GM23338 (cell line): ENCODE data around the gene SELENOT. TPM values are rescaled to one million over a fixed set of nuclear protein-coding genes. Genes with fewer than 3 reads are reported as not detected.

Experiments
- ATAC-seq: fragments of 200-7000 bp; cut with Tn5 transposase; 3 replicates; pipeline ENCODE4 v1.9.1; 2020
- DNase-seq: peaks from one replicate; pipeline ENCODE4 v3.0.0-alpha.2; 2015; ENCODE audit warnings: low spot score
- H2AFZ ChIP-seq: fragments of 200-600 bp; sonication (generic); 2 replicates; pipeline ENCODE4 v1.8.0; 2016; ENCODE audit warnings: antibody characterized with exemption, mild to moderate bottlenecking, moderate library complexity
- H3F3A ChIP-seq: fragments of 200-600 bp; sonication (generic); replicated peaks from 2 replicates; pipeline ENCODE4 v1.8.0; 2017; ENCODE audit warnings: antibody characterized with exemption, mixed run types, low read depth
- H3K27ac ChIP-seq: fragments of 200-600 bp; sonication (generic); 2 replicates; pipeline ENCODE4 v1.6.1; 2016; ENCODE audit warnings: low read depth
- H3K27me3 ChIP-seq: fragments of 200-600 bp; sonication (generic); 2 replicates; pipeline ENCODE4 v1.8.0; 2016; ENCODE audit warnings: mild to moderate bottlenecking, mixed run types, moderate library complexity; ENCODE audit not compliant: insufficient read depth
- H3K36me3 ChIP-seq: fragments of 200-600 bp; sonication (generic); 2 replicates; pipeline ENCODE4 v1.8.0; 2016; ENCODE audit warnings: mild to moderate bottlenecking; ENCODE audit not compliant: insufficient read depth
- H3K4me1 ChIP-seq: fragments of 200-600 bp; sonication (generic); 2 replicates; pipeline ENCODE4 v1.8.0; 2016; ENCODE audit warnings: mild to moderate bottlenecking, moderate library complexity; ENCODE audit not compliant: insufficient read depth
- H3K4me2 ChIP-seq: fragments of 200-600 bp; sonication (generic); 2 replicates; pipeline ENCODE4 v1.7.1; 2017; ENCODE audit warnings: mixed run types
- H3K4me3 ChIP-seq: fragments of 200-600 bp; sonication (generic); 2 replicates; pipeline ENCODE4 v1.6.1; 2016; ENCODE audit warnings: mixed run types
- H3K79me2 ChIP-seq: fragments of 200-600 bp; sonication (generic); replicated peaks from 2 replicates; pipeline ENCODE4 v1.8.0; 2017; ENCODE audit warnings: mild to moderate bottlenecking; ENCODE audit not compliant: insufficient read depth
- H3K9me2 ChIP-seq: fragments of 200-600 bp; sonication (generic); 2 replicates; pipeline ENCODE4 v1.8.0; 2017; ENCODE audit not compliant: insufficient read depth
- H4K20me1 ChIP-seq: fragments of 200-600 bp; sonication (generic); replicated peaks from 2 replicates; pipeline ENCODE4 v1.8.0; 2017; ENCODE audit warnings: mild to moderate bottlenecking; ENCODE audit not compliant: insufficient read depth
- H3K27ac Mint-ChIP-seq: 2 replicates; pipeline ENCODE4 v1.8.0; 2020; ENCODE audit warnings: inconsistent platforms, mild to moderate bottlenecking, moderate library complexity, mixed read lengths
- H3K27me3 Mint-ChIP-seq: 3 replicates; pipeline ENCODE4 v1.8.0; 2022; ENCODE audit warnings: low read depth, mild to moderate bottlenecking, moderate library complexity, mixed read lengths, inconsistent platforms; ENCODE audit not compliant: insufficient read depth, poor library complexity
- H3K36me3 Mint-ChIP-seq: 3 replicates; pipeline ENCODE4 v1.8.0; 2021; ENCODE audit warnings: low read depth, mild to moderate bottlenecking, inconsistent platforms, moderate library complexity, mixed read lengths
- H3K4me1 Mint-ChIP-seq: 3 replicates; pipeline ENCODE4 v1.8.0; 2020; ENCODE audit warnings: mild to moderate bottlenecking, inconsistent platforms, mixed read lengths
- H3K4me3 Mint-ChIP-seq: 3 replicates; pipeline ENCODE4 v1.8.0; 2021; ENCODE audit warnings: moderate library complexity, mild to moderate bottlenecking, inconsistent platforms, mixed read lengths
- H3K9me3 Mint-ChIP-seq: 3 replicates; pipeline ENCODE4 v1.8.0; 2020; ENCODE audit warnings: moderate library complexity, mild to moderate bottlenecking, inconsistent platforms, mixed read lengths
- ZNF331 ChIP-seq: fragments of 250-450 bp; sonication (Bioruptor Pico); IDR thresholded peaks from 2 replicates; pipeline ENCODE4 v1.5.0; 2020; ENCODE audit warnings: low read depth, mild to moderate bottlenecking, moderate library complexity
- polyA plus RNA-seq: library from polyadenylated mRNA; unstranded; fragments of >200 nt; fragmentation: Nextera tagmentation; extraction: Ambion mirVana; gene quantifications from 2 replicates; pipeline ENCODE4 v1.2.1, GENCODE V29; 2016
- total RNA-seq: library from RNA; depleted of rRNA; stranded (reverse); fragments of >200 nt; shearing (Covaris generic); gene quantifications from 2 replicates; pipeline ENCODE4 v1.2.3, GENCODE V29; 2014
- TF ChIP-seq, protein P1 (sequence below): fragments of 250-450 bp; sonication (Bioruptor Pico); IDR thresholded peaks from 2 replicates; pipeline ENCODE4 v1.5.0; 2020; ENCODE audit warnings: mild to moderate bottlenecking, moderate library complexity
- TF ChIP-seq, protein P2 (sequence below): IDR thresholded peaks from one replicate; pipeline ENCODE4 v1.6.1; 2018; ENCODE audit warnings: antibody characterized with exemption; ENCODE audit not compliant: unreplicated experiment

Gene SELENOT
- total and polyA plus RNA-seq, 2 experiments from 2014 or later = 56.1 to 61.3 TPM

DNA sequence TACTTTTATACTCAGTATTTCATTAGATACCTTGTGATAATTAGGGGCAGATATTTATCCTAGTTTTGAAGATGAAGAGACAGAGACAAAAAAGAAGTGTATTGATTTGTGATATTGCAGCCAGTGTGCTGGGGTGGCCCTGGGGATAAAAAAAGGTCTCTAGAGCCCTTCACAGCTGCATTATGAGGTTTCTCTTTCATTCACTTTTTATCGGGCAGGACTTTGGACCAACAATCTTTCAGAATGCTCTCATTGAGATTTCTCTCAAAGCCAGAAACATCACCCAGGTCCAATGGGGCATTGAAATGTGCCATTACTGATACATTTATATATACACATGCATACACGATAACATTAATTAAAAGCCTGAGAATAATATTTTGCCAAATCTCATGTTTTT is 20.5 kb upstream of the SELENOT start:
- Mint-ChIP-seq H3K36me3 (peaks cover 59% of the 10 kb centered on the region), H3K27ac (no peak overlapping the region), H3K4me1 (no peaks in the 10 kb centered on the region), H3K27me3 (peaks cover 1% of the 10 kb centered on the region), H3K4me3 (no peak overlapping the region), H3K9me3 (no peaks in the 10 kb centered on the region)
- ATAC-seq (no peak), DNase-seq (no peak)
- Histone ChIP-seq H3K4me2 (no peak overlapping the region), H3K27me3 (no peaks in the 10 kb centered on the region), H3F3A (peaks cover 3% of the 10 kb centered on the region; the same call in 1 of the 2 replicates), H3K4me1 (no peaks in the 10 kb centered on the region), H3K4me3 (no peak overlapping the region), H3K79me2 (no peaks in the 10 kb centered on the region), H3K9me2 (no peaks in the 10 kb centered on the region), H3K36me3 (peaks cover 30% of the 10 kb centered on the region; the same call in 1 of the 2 replicates), H2AFZ (no peak overlapping the region), H4K20me1 (no peaks in the 10 kb centered on the region; the same call in 1 of the 2 replicates), H3K27ac (no peak overlapping the region)
- no peak for TF ChIP-seq ZNF331 (CRISPR knock-in tag)

DNA sequence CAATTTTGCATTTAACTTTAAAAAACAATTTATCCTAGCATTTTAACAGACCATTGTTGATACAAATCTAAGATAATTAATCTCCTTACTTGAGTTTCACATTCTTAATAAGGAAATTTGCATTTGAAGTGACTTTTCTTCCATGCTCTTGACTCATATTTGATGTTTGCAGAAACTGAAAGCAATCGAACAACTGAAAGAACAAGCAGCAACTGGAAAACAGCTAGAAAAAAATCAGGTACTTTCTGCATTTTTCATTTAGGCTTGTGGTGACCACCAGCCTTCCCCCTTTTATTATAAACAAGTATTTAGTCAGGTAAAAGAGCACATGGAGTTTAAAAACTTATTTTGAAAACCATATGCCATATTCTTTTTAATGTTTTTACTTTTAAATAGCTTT is 20.1 kb upstream of the SELENOT start:
- Mint-ChIP-seq H3K4me3 (no peak overlapping the region), H3K4me1 (no peaks in the 10 kb centered on the region), H3K27me3 (peaks cover 1% of the 10 kb centered on the region), H3K27ac (no peak overlapping the region), H3K9me3 (no peaks in the 10 kb centered on the region), H3K36me3 (peaks cover 55% of the 10 kb centered on the region)
- ATAC-seq = no peak
- Histone ChIP-seq H4K20me1 (no peaks in the 10 kb centered on the region; the same call in 1 of the 2 replicates), H3K27ac (no peak overlapping the region), H3K4me1 (no peaks in the 10 kb centered on the region), H3K36me3 (peaks cover 30% of the 10 kb centered on the region; the same call in 1 of the 2 replicates), H2AFZ (no peak overlapping the region), H3K4me2 (no peak overlapping the region), H3K79me2 (no peaks in the 10 kb centered on the region), H3K9me2 (no peaks in the 10 kb centered on the region), H3K4me3 (no peak overlapping the region), H3K27me3 (no peaks in the 10 kb centered on the region), H3F3A (0 out of 2 replicates have a peak, but pooled peaks cover 3% of the 10 kb centered on the region)
- no peak for DNase-seq
- TF ChIP-seq, protein P1, sequence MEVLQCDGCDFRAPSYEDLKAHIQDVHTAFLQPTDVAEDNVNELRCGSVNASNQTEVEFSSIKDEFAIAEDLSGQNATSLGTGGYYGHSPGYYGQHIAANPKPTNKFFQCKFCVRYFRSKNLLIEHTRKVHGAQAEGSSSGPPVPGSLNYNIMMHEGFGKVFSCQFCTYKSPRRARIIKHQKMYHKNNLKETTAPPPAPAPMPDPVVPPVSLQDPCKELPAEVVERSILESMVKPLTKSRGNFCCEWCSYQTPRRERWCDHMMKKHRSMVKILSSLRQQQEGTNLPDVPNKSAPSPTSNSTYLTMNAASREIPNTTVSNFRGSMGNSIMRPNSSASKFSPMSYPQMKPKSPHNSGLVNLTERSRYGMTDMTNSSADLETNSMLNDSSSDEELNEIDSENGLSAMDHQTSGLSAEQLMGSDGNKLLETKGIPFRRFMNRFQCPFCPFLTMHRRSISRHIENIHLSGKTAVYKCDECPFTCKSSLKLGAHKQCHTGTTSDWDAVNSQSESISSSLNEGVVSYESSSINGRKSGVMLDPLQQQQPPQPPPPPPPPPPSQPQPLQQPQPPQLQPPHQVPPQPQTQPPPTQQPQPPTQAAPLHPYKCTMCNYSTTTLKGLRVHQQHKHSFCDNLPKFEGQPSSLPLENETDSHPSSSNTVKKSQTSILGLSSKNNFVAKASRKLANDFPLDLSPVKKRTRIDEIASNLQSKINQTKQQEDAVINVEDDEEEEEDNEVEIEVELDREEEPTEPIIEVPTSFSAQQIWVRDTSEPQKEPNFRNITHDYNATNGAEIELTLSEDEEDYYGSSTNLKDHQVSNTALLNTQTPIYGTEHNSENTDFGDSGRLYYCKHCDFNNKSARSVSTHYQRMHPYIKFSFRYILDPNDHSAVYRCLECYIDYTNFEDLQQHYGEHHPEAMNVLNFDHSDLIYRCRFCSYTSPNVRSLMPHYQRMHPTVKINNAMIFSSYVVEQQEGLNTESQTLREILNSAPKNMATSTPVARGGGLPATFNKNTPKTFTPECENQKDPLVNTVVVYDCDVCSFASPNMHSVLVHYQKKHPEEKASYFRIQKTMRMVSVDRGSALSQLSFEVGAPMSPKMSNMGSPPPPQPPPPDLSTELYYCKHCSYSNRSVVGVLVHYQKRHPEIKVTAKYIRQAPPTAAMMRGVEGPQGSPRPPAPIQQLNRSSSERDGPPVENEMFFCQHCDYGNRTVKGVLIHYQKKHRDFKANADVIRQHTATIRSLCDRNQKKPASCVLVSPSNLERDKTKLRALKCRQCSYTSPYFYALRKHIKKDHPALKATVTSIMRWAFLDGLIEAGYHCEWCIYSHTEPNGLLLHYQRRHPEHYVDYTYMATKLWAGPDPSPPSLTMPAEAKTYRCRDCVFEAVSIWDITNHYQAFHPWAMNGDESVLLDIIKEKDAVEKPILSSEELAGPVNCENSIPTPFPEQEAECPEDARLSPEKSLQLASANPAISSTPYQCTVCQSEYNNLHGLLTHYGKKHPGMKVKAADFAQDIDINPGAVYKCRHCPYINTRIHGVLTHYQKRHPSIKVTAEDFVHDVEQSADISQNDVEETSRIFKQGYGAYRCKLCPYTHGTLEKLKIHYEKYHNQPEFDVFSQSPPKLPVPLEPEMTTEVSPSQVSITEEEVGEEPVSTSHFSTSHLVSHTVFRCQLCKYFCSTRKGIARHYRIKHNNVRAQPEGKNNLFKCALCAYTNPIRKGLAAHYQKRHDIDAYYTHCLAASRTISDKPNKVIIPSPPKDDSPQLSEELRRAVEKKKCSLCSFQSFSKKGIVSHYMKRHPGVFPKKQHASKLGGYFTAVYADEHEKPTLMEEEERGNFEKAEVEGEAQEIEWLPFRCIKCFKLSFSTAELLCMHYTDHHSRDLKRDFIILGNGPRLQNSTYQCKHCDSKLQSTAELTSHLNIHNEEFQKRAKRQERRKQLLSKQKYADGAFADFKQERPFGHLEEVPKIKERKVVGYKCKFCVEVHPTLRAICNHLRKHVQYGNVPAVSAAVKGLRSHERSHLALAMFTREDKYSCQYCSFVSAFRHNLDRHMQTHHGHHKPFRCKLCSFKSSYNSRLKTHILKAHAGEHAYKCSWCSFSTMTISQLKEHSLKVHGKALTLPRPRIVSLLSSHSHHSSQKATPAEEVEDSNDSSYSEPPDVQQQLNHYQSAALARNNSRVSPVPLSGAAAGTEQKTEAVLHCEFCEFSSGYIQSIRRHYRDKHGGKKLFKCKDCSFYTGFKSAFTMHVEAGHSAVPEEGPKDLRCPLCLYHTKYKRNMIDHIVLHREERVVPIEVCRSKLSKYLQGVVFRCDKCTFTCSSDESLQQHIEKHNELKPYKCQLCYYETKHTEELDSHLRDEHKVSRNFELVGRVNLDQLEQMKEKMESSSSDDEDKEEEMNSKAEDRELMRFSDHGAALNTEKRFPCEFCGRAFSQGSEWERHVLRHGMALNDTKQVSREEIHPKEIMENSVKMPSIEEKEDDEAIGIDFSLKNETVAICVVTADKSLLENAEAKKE (CRISPR knock-in tag) = no peak
- TF ChIP-seq, protein P2, sequence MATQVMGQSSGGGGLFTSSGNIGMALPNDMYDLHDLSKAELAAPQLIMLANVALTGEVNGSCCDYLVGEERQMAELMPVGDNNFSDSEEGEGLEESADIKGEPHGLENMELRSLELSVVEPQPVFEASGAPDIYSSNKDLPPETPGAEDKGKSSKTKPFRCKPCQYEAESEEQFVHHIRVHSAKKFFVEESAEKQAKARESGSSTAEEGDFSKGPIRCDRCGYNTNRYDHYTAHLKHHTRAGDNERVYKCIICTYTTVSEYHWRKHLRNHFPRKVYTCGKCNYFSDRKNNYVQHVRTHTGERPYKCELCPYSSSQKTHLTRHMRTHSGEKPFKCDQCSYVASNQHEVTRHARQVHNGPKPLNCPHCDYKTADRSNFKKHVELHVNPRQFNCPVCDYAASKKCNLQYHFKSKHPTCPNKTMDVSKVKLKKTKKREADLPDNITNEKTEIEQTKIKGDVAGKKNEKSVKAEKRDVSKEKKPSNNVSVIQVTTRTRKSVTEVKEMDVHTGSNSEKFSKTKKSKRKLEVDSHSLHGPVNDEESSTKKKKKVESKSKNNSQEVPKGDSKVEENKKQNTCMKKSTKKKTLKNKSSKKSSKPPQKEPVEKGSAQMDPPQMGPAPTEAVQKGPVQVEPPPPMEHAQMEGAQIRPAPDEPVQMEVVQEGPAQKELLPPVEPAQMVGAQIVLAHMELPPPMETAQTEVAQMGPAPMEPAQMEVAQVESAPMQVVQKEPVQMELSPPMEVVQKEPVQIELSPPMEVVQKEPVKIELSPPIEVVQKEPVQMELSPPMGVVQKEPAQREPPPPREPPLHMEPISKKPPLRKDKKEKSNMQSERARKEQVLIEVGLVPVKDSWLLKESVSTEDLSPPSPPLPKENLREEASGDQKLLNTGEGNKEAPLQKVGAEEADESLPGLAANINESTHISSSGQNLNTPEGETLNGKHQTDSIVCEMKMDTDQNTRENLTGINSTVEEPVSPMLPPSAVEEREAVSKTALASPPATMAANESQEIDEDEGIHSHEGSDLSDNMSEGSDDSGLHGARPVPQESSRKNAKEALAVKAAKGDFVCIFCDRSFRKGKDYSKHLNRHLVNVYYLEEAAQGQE = no peak
